ENCODE results near the gene THAP11. TPM values are rescaled to one million over a fixed set of nuclear protein-coding genes. Genes with fewer than 3 reads are reported as not detected.
A peak's percentile ranks its signal among the peaks of the same experiment; 100 is the strongest.

The THAP11 gene
- total and polyA plus RNA-seq, 7 experiments from 2014 or later, result 29.0 to 204 (median 58.0) TPM

DNA sequence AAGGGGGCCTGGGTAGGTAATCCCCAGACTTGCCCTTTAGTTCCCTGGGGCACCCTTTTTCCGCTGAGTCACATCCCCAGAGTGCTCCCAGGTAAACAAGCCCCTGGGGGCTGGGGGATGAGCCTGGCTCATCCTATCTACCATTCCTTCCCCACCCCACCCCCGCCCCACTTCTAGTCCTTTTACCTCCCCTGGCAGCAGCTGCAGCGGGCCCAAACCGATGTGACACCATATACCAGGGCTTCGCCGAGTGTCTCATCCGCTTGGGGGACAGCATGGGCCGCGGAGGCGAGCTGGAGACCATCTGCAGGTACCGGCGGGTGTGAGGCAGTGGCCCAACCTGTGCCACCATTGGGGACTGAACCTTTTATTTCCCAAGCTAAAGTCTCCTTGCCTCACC lies 43.4 kb downstream of the THAP11 start:
- Mint-ChIP-seq H3K27ac (peak overlapping the region in 1 of 9 donors; percentile 59), H3K4me1 (peaks cover 0 to 6% (median 0%) of the 10 kb centered on the region in 7 donors), H3K9me3 (peaks cover 0 to 2% (median 0%) of the 10 kb centered on the region in 11 donors), H3K27me3 (no peaks in the 10 kb centered on the region), H3K36me3 (peaks cover 0 to 28% (median 8%) of the 10 kb centered on the region in 5 donors), H3K4me3 (no peak overlapping the region)
- H3K4me3 ChIP-seq (ENCODE audit: low read length), result no peak overlapping the region
- H3K4me1 ChIP-seq (ENCODE audit: control insufficient read depth in 2 of 2, insufficient read depth in 2 of 2, low read length in 2 of 2), result no peaks in the 10 kb centered on the region
- H3K9me3 ChIP-seq (ENCODE audit: control insufficient read depth in 2 of 3, low read length in 3 of 3), result no peaks in the 10 kb centered on the region
- DNase-seq (no peak), ATAC-seq (no peak)
- H3K27me3 ChIP-seq (ENCODE audit: control insufficient read depth in 2 of 2, insufficient read depth in 2 of 2, low read length in 2 of 2), result no peaks in the 10 kb centered on the region
- H3K27ac ChIP-seq (ENCODE audit: low read depth, low read length), result no peak overlapping the region
- ChIA-PET CTCF (interaction anchor here (0.6 to 3.6 kb wide), 6 partner anchors 16 to 184 kb away, joined by 3 to 14 read pairs (median 3); no protein-coding TSS in a partner anchor), POLR2A (interaction anchor here (0.5 to 1.3 kb wide), 3 partner anchors 11 to 155 kb away, joined by 3 to 6 read pairs (median 3); no protein-coding TSS in a partner anchor)
- peaks cover 0 to 65% (median 27%) of the 10 kb centered on the region in 3 experiments for H3K36me3 ChIP-seq (ENCODE audit: control insufficient read depth in 2 of 3, insufficient read depth in 3 of 3, low read length in 3 of 3)
- intact Hi-C loops (cut with micrococcal nuclease), result no loop called here

DNA sequence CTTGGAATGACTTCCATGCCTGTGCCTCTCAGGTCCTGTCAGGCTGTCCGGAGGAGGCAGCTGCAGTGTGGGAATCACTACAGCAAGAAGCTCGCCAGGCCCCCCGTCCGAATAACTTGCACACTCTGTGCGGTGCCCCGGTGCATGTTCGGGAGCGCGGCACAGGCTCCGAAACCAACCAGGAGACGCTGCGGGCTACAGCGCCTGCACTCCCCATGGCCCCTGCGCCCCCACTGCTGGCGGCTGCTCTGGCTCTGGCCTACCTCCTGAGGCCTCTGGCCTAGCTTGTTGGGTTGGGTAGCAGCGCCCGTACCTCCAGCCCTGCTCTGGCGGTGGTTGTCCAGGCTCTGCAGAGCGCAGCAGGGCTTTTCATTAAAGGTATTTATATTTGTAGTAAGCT lies 43.9 kb downstream of the THAP11 start:
- Histone ChIP-seq H3K36me3 (ENCODE audit: control insufficient read depth in 2 of 3, insufficient read depth in 3 of 3, low read length in 3 of 3) (peaks cover 0 to 61% (median 23%) of the 10 kb centered on the region in 3 experiments), H3K4me3 (ENCODE audit: low read length) (no peak overlapping the region), H3K9me3 (ENCODE audit: control insufficient read depth in 2 of 3, low read length in 3 of 3) (no peaks in the 10 kb centered on the region), H3K27me3 (ENCODE audit: control insufficient read depth in 2 of 2, insufficient read depth in 2 of 2, low read length in 2 of 2) (no peaks in the 10 kb centered on the region), H3K27ac (ENCODE audit: low read depth, low read length) (no peak overlapping the region), H3K4me1 (ENCODE audit: control insufficient read depth in 2 of 2, insufficient read depth in 2 of 2, low read length in 2 of 2) (no peaks in the 10 kb centered on the region)
- no peak for DNase-seq
- H3K36me3 Mint-ChIP-seq, result peaks cover 0 to 27% (median 8%) of the 10 kb centered on the region in 5 donors
- no peak for ATAC-seq
- no peak overlapping the region for H3K4me3 Mint-ChIP-seq
- CTCF ChIA-PET, result interaction anchor here (0.6 to 1.2 kb wide), 3 partner anchors 16 to 184 kb away, joined by 3 to 6 read pairs (median 3); no protein-coding TSS in a partner anchor
- no peaks in the 10 kb centered on the region for H3K27me3 Mint-ChIP-seq
- H3K27ac Mint-ChIP-seq, result peak overlapping the region in 2 of 9 donors; percentile 59 to 63
- intact Hi-C loops (cut with micrococcal nuclease), result no loop called here
- POLR2A ChIA-PET, result interaction anchor here (1.0 to 1.3 kb wide), 2 partner anchors 12 to 155 kb away, joined by 3 to 6 read pairs; no protein-coding TSS in a partner anchor
- peaks cover 0 to 6% (median 0%) of the 10 kb centered on the region in 7 donors for H3K4me1 Mint-ChIP-seq
- peaks cover 0 to 2% (median 0%) of the 10 kb centered on the region in 11 donors for H3K9me3 Mint-ChIP-seq

DNA sequence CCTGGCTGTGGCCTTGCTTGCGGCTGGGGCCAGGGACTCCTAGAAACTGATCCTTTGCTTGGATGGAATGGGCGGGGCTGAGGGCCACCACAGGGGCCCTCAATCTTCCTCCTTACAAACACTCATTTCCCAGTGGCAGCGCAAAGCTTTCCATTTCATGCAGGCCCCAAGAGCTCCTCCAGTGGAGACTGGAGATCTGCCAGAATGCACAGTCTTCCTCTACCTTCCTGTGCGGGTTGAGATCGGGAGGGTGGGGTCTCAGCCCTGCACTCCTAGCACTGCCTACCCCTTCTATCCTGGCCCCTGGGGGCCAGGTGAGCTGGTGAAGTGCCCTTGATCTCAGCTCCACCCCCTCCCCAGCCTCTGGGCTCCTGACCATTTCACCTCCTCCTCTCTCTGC lies 44.3 kb downstream of the THAP11 start:
- ChIA-PET CTCF (interaction anchor here (0.6 to 0.7 kb wide), 2 partner anchors 15 to 344 kb away, joined by 3 to 4 read pairs; no protein-coding TSS in a partner anchor), POLR2A (interaction anchor here (1.0 to 1.3 kb wide), 2 partner anchors 12 to 155 kb away, joined by 3 to 6 read pairs; no protein-coding TSS in a partner anchor)
- DNase-seq (no peak), ATAC-seq (no peak)
- Histone ChIP-seq H3K36me3 (ENCODE audit: control insufficient read depth in 2 of 3, insufficient read depth in 3 of 3, low read length in 3 of 3) (peaks cover 0 to 57% (median 18%) of the 10 kb centered on the region in 3 experiments), H3K27ac (ENCODE audit: low read depth, low read length) (no peak overlapping the region), H3K27me3 (ENCODE audit: control insufficient read depth in 2 of 2, insufficient read depth in 2 of 2, low read length in 2 of 2) (no peaks in the 10 kb centered on the region), H3K4me1 (ENCODE audit: control insufficient read depth in 2 of 2, insufficient read depth in 2 of 2, low read length in 2 of 2) (no peaks in the 10 kb centered on the region), H3K4me3 (ENCODE audit: low read length) (no peak overlapping the region), H3K9me3 (ENCODE audit: control insufficient read depth in 2 of 3, low read length in 3 of 3) (no peaks in the 10 kb centered on the region)
- Mint-ChIP-seq H3K4me1 (peaks cover 0 to 6% (median 0%) of the 10 kb centered on the region in 7 donors), H3K36me3 (peaks cover 0 to 23% (median 8%) of the 10 kb centered on the region in 5 donors), H3K9me3 (peaks cover 0 to 2% (median 0%) of the 10 kb centered on the region in 11 donors), H3K4me3 (no peak overlapping the region), H3K27me3 (no peaks in the 10 kb centered on the region), H3K27ac (peak overlapping the region in 2 of 9 donors; percentile 49 to 63)
- intact Hi-C loops (cut with micrococcal nuclease), result no loop called here

DNA sequence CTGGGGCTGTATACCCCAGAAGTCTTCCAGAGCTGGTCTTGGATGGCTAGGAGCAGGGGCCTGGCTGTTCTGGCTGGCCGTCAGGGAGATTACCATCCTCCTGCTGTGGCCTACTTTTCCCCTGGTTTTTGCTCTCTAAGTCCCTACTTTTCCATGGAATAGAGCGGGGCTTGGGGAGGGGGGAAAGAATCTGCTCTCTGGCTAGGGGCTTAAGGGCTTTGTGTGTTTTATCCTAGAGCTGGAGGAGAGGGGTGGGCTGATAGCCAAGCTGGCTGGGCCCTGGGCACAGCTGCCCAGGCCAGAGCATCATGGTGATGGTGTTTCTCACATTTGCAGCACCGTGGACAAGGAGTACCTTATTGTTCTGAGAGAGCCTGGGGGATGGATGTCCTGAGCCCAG lies 46.2 kb downstream of the THAP11 start:
- Histone ChIP-seq H3K9me3 (ENCODE audit: control insufficient read depth in 2 of 3, low read length in 3 of 3) (no peaks in the 10 kb centered on the region), H3K27ac (ENCODE audit: low read depth, low read length) (no peak overlapping the region), H3K4me3 (ENCODE audit: low read length) (no peak overlapping the region), H3K36me3 (ENCODE audit: control insufficient read depth in 2 of 3, insufficient read depth in 3 of 3, low read length in 3 of 3) (peaks cover 0 to 39% (median 10%) of the 10 kb centered on the region in 3 experiments), H3K4me1 (ENCODE audit: control insufficient read depth in 2 of 2, insufficient read depth in 2 of 2, low read length in 2 of 2) (no peaks in the 10 kb centered on the region), H3K27me3 (ENCODE audit: control insufficient read depth in 2 of 2, insufficient read depth in 2 of 2, low read length in 2 of 2) (no peaks in the 10 kb centered on the region)
- Mint-ChIP-seq H3K4me1 (peaks cover 4 to 11% (median 9%) of the 10 kb centered on the region in 7 donors), H3K4me3 (no peak overlapping the region), H3K9me3 (peaks cover 0 to 2% (median 0%) of the 10 kb centered on the region in 11 donors), H3K36me3 (peaks cover 0 to 13% (median 4%) of the 10 kb centered on the region in 5 donors), H3K27ac (peak overlapping the region in 1 of 9 donors; percentile 70), H3K27me3 (no peaks in the 10 kb centered on the region)
- ATAC-seq (no peak), DNase-seq (no peak)
- intact Hi-C loops (cut with micrococcal nuclease), result no loop called here
- ChIA-PET CTCF (interaction anchor here (0.6 to 1.6 kb wide), 4 partner anchors 9 to 177 kb away, joined by 3 to 4 read pairs (median 4); no protein-coding TSS in a partner anchor), POLR2A (interaction anchor here (1.0 to 1.8 kb wide), 2 partner anchors 10 to 15 kb away, joined by 4 read pairs; partner anchors contain the start of gene EDC4)

DNA sequence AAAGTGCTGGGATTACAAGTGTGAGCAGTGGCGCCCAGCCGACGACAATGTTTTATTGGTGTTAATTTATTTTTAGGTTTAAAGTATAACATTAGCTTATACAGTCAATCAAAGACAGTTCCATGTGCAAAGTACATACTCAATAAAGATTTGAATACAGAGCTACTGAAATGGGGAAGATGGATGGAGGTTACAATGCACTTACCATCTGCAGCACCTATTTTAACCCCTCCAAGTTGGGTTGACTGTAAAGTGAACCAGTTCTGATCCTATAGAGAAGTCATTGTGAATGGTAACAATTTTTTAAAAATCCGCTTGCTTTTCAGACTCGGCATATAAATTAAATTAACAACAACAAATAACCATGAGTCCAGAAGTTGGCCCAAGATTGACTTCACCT lies 50.3 kb downstream of the THAP11 start:
- peak overlapping the region; percentile 86 to 97 (median 94) for H3K4me3 Mint-ChIP-seq
- H3K36me3 Mint-ChIP-seq, result peaks cover 0 to 4% (median 0%) of the 10 kb centered on the region in 5 donors
- DNase-seq, result no peak
- H3K4me1 Mint-ChIP-seq, result peaks cover 20 to 45% (median 32%) of the 10 kb centered on the region in 7 donors
- H3K4me1 ChIP-seq (ENCODE audit: control insufficient read depth in 2 of 2, insufficient read depth in 2 of 2, low read length in 2 of 2), result peaks cover 12 to 15% of the 10 kb centered on the region in 2 donors
- ChIA-PET CTCF (interaction anchor here (1.4 to 3.0 kb wide), 2 partner anchors 9 to 10 kb away, joined by 3 to 9 read pairs; no protein-coding TSS in a partner anchor), POLR2A (interaction anchor here (0.6 to 2.7 kb wide), 11 partner anchors 10 to 353 kb away, joined by 3 to 25 read pairs (median 4); partner anchors contain the start of genes EDC4, PLA2G15, PSMB10 and RANBP10)
- peaks cover 0 to 4% (median 0%) of the 10 kb centered on the region in 3 experiments for H3K36me3 ChIP-seq (ENCODE audit: control insufficient read depth in 2 of 3, insufficient read depth in 3 of 3, low read length in 3 of 3)
- H3K9me3 Mint-ChIP-seq, result no peaks in the 10 kb centered on the region
- H3K27ac Mint-ChIP-seq, result peak overlapping the region; percentile 77 to 98 (median 91)
- H3K4me3 ChIP-seq (ENCODE audit: low read length), result peak overlapping the region; percentile 54
- no peaks in the 10 kb centered on the region for H3K27me3 Mint-ChIP-seq
- no peak for ATAC-seq
- no peaks in the 10 kb centered on the region for H3K9me3 ChIP-seq (ENCODE audit: control insufficient read depth in 2 of 3, low read length in 3 of 3)
- peak overlapping the region; percentile 94 for H3K27ac ChIP-seq (ENCODE audit: low read depth, low read length)
- H3K27me3 ChIP-seq (ENCODE audit: control insufficient read depth in 2 of 2, insufficient read depth in 2 of 2, low read length in 2 of 2), result no peaks in the 10 kb centered on the region
- intact Hi-C loops (cut with micrococcal nuclease), result loop anchor here (2.0 to 10.0 kb wide), 7 partner anchors 50 to 418 kb away; partner anchors contain the start of genes ACD (in 1 of the 2), ATP6V0D1 (in 1 of the 2), C16orf86 (in 1 of the 2) and DPEP3 (in 1 of the 2)

DNA sequence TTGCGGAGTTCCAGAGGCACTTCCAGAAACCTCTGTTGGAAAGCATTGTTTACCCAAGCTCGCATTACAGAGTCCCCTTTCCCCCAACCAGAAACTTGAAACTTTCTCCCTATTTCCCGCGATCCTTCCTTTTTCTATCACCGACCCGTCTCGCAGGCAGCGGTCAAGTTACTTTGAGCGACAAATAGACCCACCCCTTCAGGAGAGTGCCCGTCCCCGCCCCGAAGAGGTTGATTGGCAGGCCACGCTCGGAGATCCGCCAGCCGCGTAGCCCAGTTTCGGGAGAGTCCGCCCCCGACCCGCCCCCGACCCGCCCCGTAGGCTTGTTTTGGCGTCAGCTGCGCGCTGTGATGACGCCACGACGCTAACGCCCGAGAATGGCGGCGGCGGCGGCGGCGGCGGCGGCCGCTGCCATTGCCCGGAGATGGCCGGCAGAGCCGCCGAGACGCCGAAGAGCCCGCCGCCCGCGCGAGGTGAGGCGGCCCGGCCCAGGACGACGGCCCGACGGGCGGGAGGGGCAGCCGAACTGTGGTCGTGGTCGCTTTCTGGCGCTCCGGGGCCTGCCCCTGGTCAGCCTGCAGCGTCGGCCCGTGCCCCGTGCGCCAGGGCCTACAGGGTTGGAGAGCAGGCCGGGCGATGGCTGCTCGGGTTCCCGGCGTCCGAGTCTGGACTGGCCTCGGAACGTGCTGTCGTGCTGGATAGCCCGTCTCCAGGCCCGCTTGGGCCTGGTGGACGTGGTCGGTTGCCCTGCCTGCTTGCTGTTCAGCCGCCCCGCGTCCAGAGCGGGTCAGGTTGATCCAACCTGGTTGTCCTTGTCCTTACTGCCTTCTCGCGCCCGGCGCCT lies 51.0 kb downstream of the THAP11 start, which contains the start of gene PSKH1:
TSS of gene PSKH1 (plus strand) at position 356 of the 844 bp plus-strand sequence. CDS start 15,496 bp downstream, outside the sequence.
- intact Hi-C loops (cut with micrococcal nuclease), result loop anchor here (1.0 to 10.0 kb wide), 18 partner anchors 20 to 555 kb away; partner anchors contain the start of genes ACD (in 2 of the 2), CTCF (in 2 of the 2), PARD6A (in 2 of the 2) and RANBP10 (in 2 of the 2)
- Mint-ChIP-seq H3K4me1 (peaks cover 22 to 48% (median 35%) of the 10 kb centered on the region in 7 donors), H3K4me3 (peak within 1 kb of the TSS; percentile 86 to 97 (median 94))

More for the DNA sequence above, 51.0 kb downstream of the THAP11 start, which contains the start of gene PSKH1:
- H3K27me3 Mint-ChIP-seq, result no peaks in the 10 kb centered on the region
- H3K27ac Mint-ChIP-seq, result peak within 1 kb of the TSS; percentile 85 to 98 (median 97)
- ChIA-PET CTCF (interaction anchor here (3.0 kb wide), 1 partner anchor 9 kb away, joined by 9 read pairs; no protein-coding TSS in a partner anchor), POLR2A (interaction anchor here (0.6 to 2.7 kb wide), 16 partner anchors 11 to 352 kb away, joined by 3 to 25 read pairs (median 4); partner anchors contain the start of genes EDC4, PLA2G15, PSMB10 and RANBP10)
- H3K27ac ChIP-seq (ENCODE audit: low read depth, low read length), result peak within 1 kb of the TSS; percentile 94
- peaks cover 0 to 4% (median 0%) of the 10 kb centered on the region in 5 donors for H3K36me3 Mint-ChIP-seq
- peaks cover 0 to 4% (median 0%) of the 10 kb centered on the region in 3 experiments for H3K36me3 ChIP-seq (ENCODE audit: control insufficient read depth in 2 of 3, insufficient read depth in 3 of 3, low read length in 3 of 3)
- H3K9me3 Mint-ChIP-seq, result no peaks in the 10 kb centered on the region
- ATAC-seq, result peak; percentile 99
- H3K9me3 ChIP-seq (ENCODE audit: control insufficient read depth in 2 of 3, low read length in 3 of 3), result no peaks in the 10 kb centered on the region
- peaks cover 12 to 15% of the 10 kb centered on the region in 2 donors for H3K4me1 ChIP-seq (ENCODE audit: control insufficient read depth in 2 of 2, insufficient read depth in 2 of 2, low read length in 2 of 2)
- H3K4me3 ChIP-seq (ENCODE audit: low read length), result peak within 1 kb of the TSS; percentile 89
- no peaks in the 10 kb centered on the region for H3K27me3 ChIP-seq (ENCODE audit: control insufficient read depth in 2 of 2, insufficient read depth in 2 of 2, low read length in 2 of 2)
- peak; percentile 77 to 92 (median 84) for DNase-seq
